ENCODE data around the gene PTPRN2. TPM values are rescaled to one million over a fixed set of nuclear protein-coding genes. Genes with fewer than 3 reads are reported as not detected.

The PTPRN2 gene
- total RNA-seq, 1 experiment from 2014 or later, result 1.1 TPM

DNA sequence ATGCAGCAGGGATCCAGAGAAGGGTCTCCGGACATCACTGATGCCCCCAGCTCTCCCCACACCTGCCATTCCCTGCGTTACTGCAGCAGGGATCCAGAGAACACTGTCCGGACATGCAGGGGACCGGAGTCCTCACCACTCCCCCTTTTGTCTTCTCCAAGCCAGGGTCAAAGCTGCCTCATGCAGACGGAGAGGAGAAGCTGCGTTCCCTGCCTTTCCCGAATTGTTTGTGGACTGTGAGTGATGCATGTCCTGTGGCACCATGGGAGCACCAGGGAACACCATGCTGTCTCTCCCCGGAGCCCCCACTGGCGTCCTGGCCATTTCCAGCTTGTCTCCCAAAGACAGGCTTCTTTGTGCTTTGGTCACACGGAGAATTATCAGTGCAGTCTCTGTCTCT is 599.7 kb downstream of the PTPRN2 start:
- peaks cover 2% of the 10 kb centered on the region; the same call in 1 of the 2 replicates for H3K27me3 ChIP-seq (ENCODE audit: control insufficient read depth, insufficient read depth, low read length)
- no peak overlapping the region for H3K4me3 ChIP-seq (ENCODE audit: low read depth in 2 of 2, low read length in 2 of 2)
- ChIA-PET CTCF (no interaction called here), POLR2A (no interaction called here)
- no TSS peak for BruUV-seq (replicated peaks)
- H3K27ac ChIP-seq (ENCODE audit: low read length), result no peak overlapping the region
- in situ Hi-C loops (cut with HindIII; ENCODE audit: low pct_unique_long_range_greater_than_20kb, low sequenced_read_pairs), result no loop called here
- no peak for ATAC-seq
- intact Hi-C loops (cut with micrococcal nuclease; ENCODE audit: unreplicated experiment), result no loop called here
- H3K9me3 ChIP-seq (ENCODE audit: control insufficient read depth, insufficient read depth, low read depth, low read length), result no peaks in the 10 kb centered on the region
- no peak for DNase-seq (ENCODE audit: low read depth, low spot score)
- TF ChIP-seq POLR2AphosphoS5 (IDR thresholded peaks at IDR 0.05; ENCODE audit: low read depth, low read length), result no peak
- TF ChIP-seq, protein P1, sequence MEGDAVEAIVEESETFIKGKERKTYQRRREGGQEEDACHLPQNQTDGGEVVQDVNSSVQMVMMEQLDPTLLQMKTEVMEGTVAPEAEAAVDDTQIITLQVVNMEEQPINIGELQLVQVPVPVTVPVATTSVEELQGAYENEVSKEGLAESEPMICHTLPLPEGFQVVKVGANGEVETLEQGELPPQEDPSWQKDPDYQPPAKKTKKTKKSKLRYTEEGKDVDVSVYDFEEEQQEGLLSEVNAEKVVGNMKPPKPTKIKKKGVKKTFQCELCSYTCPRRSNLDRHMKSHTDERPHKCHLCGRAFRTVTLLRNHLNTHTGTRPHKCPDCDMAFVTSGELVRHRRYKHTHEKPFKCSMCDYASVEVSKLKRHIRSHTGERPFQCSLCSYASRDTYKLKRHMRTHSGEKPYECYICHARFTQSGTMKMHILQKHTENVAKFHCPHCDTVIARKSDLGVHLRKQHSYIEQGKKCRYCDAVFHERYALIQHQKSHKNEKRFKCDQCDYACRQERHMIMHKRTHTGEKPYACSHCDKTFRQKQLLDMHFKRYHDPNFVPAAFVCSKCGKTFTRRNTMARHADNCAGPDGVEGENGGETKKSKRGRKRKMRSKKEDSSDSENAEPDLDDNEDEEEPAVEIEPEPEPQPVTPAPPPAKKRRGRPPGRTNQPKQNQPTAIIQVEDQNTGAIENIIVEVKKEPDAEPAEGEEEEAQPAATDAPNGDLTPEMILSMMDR (IDR thresholded peaks at IDR 0.05), result no peak
- no peak for TF ChIP-seq SIN3A (IDR thresholded peaks at IDR 0.05; ENCODE audit: borderline replicate concordance, insufficient read depth, low read depth, low read length)
- TF ChIP-seq, protein P2, sequence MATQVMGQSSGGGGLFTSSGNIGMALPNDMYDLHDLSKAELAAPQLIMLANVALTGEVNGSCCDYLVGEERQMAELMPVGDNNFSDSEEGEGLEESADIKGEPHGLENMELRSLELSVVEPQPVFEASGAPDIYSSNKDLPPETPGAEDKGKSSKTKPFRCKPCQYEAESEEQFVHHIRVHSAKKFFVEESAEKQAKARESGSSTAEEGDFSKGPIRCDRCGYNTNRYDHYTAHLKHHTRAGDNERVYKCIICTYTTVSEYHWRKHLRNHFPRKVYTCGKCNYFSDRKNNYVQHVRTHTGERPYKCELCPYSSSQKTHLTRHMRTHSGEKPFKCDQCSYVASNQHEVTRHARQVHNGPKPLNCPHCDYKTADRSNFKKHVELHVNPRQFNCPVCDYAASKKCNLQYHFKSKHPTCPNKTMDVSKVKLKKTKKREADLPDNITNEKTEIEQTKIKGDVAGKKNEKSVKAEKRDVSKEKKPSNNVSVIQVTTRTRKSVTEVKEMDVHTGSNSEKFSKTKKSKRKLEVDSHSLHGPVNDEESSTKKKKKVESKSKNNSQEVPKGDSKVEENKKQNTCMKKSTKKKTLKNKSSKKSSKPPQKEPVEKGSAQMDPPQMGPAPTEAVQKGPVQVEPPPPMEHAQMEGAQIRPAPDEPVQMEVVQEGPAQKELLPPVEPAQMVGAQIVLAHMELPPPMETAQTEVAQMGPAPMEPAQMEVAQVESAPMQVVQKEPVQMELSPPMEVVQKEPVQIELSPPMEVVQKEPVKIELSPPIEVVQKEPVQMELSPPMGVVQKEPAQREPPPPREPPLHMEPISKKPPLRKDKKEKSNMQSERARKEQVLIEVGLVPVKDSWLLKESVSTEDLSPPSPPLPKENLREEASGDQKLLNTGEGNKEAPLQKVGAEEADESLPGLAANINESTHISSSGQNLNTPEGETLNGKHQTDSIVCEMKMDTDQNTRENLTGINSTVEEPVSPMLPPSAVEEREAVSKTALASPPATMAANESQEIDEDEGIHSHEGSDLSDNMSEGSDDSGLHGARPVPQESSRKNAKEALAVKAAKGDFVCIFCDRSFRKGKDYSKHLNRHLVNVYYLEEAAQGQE (IDR thresholded peaks at IDR 0.05; ENCODE audit: insufficient read depth in 1 of 2, low read depth in 2 of 2, low read length in 1 of 2), result no peak
- no peak for TF ChIP-seq TCF7L2 (IDR thresholded peaks at IDR 0.05; ENCODE audit: low read depth, low read length)
- H3K36me3 ChIP-seq (ENCODE audit: control insufficient read depth, insufficient read depth, low read length), result no peaks in the 10 kb centered on the region
- H3K4me1 ChIP-seq (ENCODE audit: control insufficient read depth, insufficient read depth, low read length), result no peaks in the 10 kb centered on the region

DNA sequence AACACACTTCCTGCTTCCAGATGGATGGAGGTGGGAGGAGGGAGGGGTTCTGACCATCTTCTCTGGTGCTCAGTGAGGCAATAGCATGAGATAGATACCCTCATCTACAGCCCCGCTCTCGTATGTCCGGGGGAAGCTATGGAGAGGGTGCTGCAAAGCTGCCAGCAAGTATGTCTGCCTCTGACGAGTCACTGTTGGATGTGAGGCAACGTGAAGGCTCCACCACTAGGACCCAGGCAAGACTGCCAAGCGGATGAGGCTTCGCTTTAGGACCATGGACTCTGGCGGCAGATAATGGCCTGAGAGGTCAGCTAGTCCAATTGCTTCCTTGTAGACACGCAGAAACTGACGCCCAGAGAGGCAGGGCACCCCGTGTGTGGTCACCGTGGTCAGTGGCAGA is 601.6 kb downstream of the PTPRN2 start:
- in situ Hi-C loops (cut with HindIII; ENCODE audit: low pct_unique_long_range_greater_than_20kb, low sequenced_read_pairs), result no loop called here
- POLR2A ChIA-PET, result no interaction called here
- H3K27me3 ChIP-seq (ENCODE audit: control insufficient read depth, insufficient read depth, low read length), result peaks cover 2% of the 10 kb centered on the region; the same call in 1 of the 2 replicates

More for the DNA sequence above, 601.6 kb downstream of the PTPRN2 start:
- Histone ChIP-seq H3K9me3 (ENCODE audit: control insufficient read depth, insufficient read depth, low read depth, low read length) (no peaks in the 10 kb centered on the region), H3K4me3 (ENCODE audit: low read depth in 2 of 2, low read length in 2 of 2) (no peak overlapping the region), H3K36me3 (ENCODE audit: control insufficient read depth, insufficient read depth, low read length) (no peaks in the 10 kb centered on the region), H3K4me1 (ENCODE audit: control insufficient read depth, insufficient read depth, low read length) (no peaks in the 10 kb centered on the region), H3K27ac (ENCODE audit: low read length) (no peak overlapping the region)
- no peak for DNase-seq (ENCODE audit: low read depth, low spot score)
- intact Hi-C loops (cut with micrococcal nuclease; ENCODE audit: unreplicated experiment), result no loop called here
- CTCF ChIA-PET, result no interaction called here
- no peak for ATAC-seq
- TF ChIP-seq, protein P1 (IDR thresholded peaks at IDR 0.05), result no peak
- TF ChIP-seq SIN3A (IDR thresholded peaks at IDR 0.05; ENCODE audit: borderline replicate concordance, insufficient read depth, low read depth, low read length) (no peak), POLR2AphosphoS5 (IDR thresholded peaks at IDR 0.05; ENCODE audit: low read depth, low read length) (no peak), TCF7L2 (IDR thresholded peaks at IDR 0.05; ENCODE audit: low read depth, low read length) (no peak)
- TF ChIP-seq, protein P2 (IDR thresholded peaks at IDR 0.05; ENCODE audit: insufficient read depth in 1 of 2, low read depth in 2 of 2, low read length in 1 of 2), result no peak
- BruUV-seq (replicated peaks), result no TSS peak
